H1 (cell line): ENCODE data around the gene L3MBTL4. TPM values are rescaled to one million over a fixed set of nuclear protein-coding genes. Genes with fewer than 3 reads are reported as not detected.

Experiments
- CTCF ChIA-PET: fragments of 300-600 bp; sonication (Branson Sonifier 250); formaldehyde crosslinking; loops from one replicate; lab custom pipeline; 2021; ENCODE audit not compliant: partially characterized antibody; lab: Charles Lee
- POLR2A ChIA-PET: fragments of 300-600 bp; sonication (Branson Sonifier 250); formaldehyde crosslinking; loops from one replicate; lab custom pipeline; 2021; ENCODE audit warnings: inconsistent platforms; ENCODE audit not compliant: partially characterized antibody; lab: Charles Lee
- DNase-seq, 2 experiments: peaks; one replicate each; pipeline versions ENCODE4 v3.0.0 to v3.0.0-alpha.2; 2010 to 2022; ENCODE audit warnings: low spot score in 2 of 2, low read depth in 1 of 2, mixed read lengths in 1 of 2
- FAIRE-seq: peaks from 2 replicates; lab custom pipeline; 2011; peaks lifted over from hg19 to GRCh38; lab: Jason Lieb, UNC
- H2AFZ ChIP-seq: 2 replicates; pipeline ENCODE4 v1.8.1; 2012; ENCODE audit warnings: low read length, inconsistent platforms
- H2AK5ac ChIP-seq: 2 replicates; pipeline ENCODE4 v1.6.1; 2013; ENCODE audit warnings: low read depth, low read length
- H2BK120ac ChIP-seq: replicated peaks from 2 replicates; pipeline ENCODE3; 2013; ENCODE audit warnings: low read depth, low read length, inconsistent platforms
- H2BK12ac ChIP-seq: 2 replicates; pipeline ENCODE4 v1.6.1; 2013; ENCODE audit warnings: low read depth, low read length
- H2BK15ac ChIP-seq: 2 replicates; pipeline ENCODE4 v1.6.1; 2013; ENCODE audit warnings: low read length
- H2BK20ac ChIP-seq: 2 replicates; pipeline ENCODE4 v1.6.1; 2013; ENCODE audit warnings: low read length
- H2BK5ac ChIP-seq: 2 replicates; pipeline ENCODE4 v1.6.1; 2013; ENCODE audit warnings: low read depth, low read length
- H3K14ac ChIP-seq: 2 replicates; pipeline ENCODE4 v1.6.1; 2013; ENCODE audit warnings: inconsistent platforms; ENCODE audit not compliant: insufficient read length
- H3K18ac ChIP-seq: 2 replicates; pipeline ENCODE4 v1.6.1; 2013; ENCODE audit warnings: low read length; ENCODE audit errors: extremely low read depth
- H3K23ac ChIP-seq: 2 replicates; pipeline ENCODE4 v1.6.1; 2013; ENCODE audit warnings: inconsistent platforms; ENCODE audit not compliant: insufficient read length
- H3K23me2 ChIP-seq: 2 replicates; pipeline ENCODE4 v1.6.1; 2013; ENCODE audit warnings: low read depth, low read length
- H3K27ac ChIP-seq: 2 replicates; pipeline ENCODE4 v1.6.1; 2011; ENCODE audit warnings: low read depth, low read length, inconsistent platforms
- H3K27me3 ChIP-seq, 4 experiments: replicated peaks in 1 of 4; 1 replicate in 1 of 4; 2 replicates in 3 of 4; pipeline versions ENCODE4 v1.6.1 to v1.8.1; 2011 to 2013; ENCODE audit warnings: low read length in 3 of 4, mild to moderate bottlenecking in 3 of 4, inconsistent platforms in 2 of 4, mixed read lengths in 2 of 4, moderate library complexity in 1 of 4; ENCODE audit not compliant: control insufficient read depth in 3 of 4, insufficient read depth in 3 of 4; ENCODE audit errors: extremely low read depth in 1 of 4
- H3K36me3 ChIP-seq, 4 experiments: 2 replicates each; pipeline versions ENCODE4 v1.6.1 to v1.8.1; 2011 to 2013; ENCODE audit warnings: mild to moderate bottlenecking in 4 of 4, low read length in 3 of 4, moderate library complexity in 2 of 4, control low read depth in 1 of 4, inconsistent platforms in 1 of 4; ENCODE audit not compliant: insufficient read depth in 4 of 4, control insufficient read depth in 2 of 4
- H3K4ac ChIP-seq: replicated peaks from 2 replicates; pipeline ENCODE3; 2013; ENCODE audit warnings: low read length, low read depth, mixed read lengths, inconsistent platforms; ENCODE audit not compliant: insufficient read length
- H3K4me1 ChIP-seq, 4 experiments: replicated peaks in 1 of 4; 1 replicate in 1 of 4; 2 replicates in 3 of 4; pipeline versions ENCODE4 v1.6.1 to v1.8.1; 2011 to 2013; ENCODE audit warnings: low read length in 3 of 4, inconsistent platforms in 2 of 4, mixed read lengths in 1 of 4; ENCODE audit not compliant: insufficient read depth in 4 of 4, control insufficient read depth in 3 of 4
- H3K4me2 ChIP-seq, 2 experiments: 2 replicates each; pipeline versions ENCODE4 v1.6.1 to v1.8.1; 2011 to 2013; ENCODE audit warnings: low read depth in 2 of 2, low read length in 2 of 2, control low read depth in 1 of 2, inconsistent platforms in 1 of 2, mild to moderate bottlenecking in 1 of 2; ENCODE audit not compliant: insufficient read depth in 1 of 2
- H3K4me3 ChIP-seq, 4 experiments: fragments of 200-600, 300-600 bp in 1 of 4; sonication (generic), shearing (Covaris generic), sonication (Bioruptor Twin) in 1 of 4; 2 replicates each; pipeline versions ENCODE4 v1.5.1 to v1.8.1; 2011 to 2016; ENCODE audit warnings: low read length in 4 of 4, low read depth in 3 of 4, control low read depth in 2 of 4, inconsistent platforms in 2 of 4, mild to moderate bottlenecking in 2 of 4, mixed read lengths in 1 of 4, moderate library complexity in 1 of 4; ENCODE audit not compliant: insufficient read depth in 2 of 4; ENCODE audit errors: extremely low read depth in 1 of 4
- H3K56ac ChIP-seq: replicated peaks from 2 replicates; pipeline ENCODE3; 2013; ENCODE audit warnings: low read depth, mild to moderate bottlenecking, mixed read lengths, low read length, inconsistent platforms; ENCODE audit not compliant: insufficient read length
- H3K79me1 ChIP-seq: 2 replicates; pipeline ENCODE4 v1.6.1; 2013; ENCODE audit warnings: low read depth, low read length, control low read depth
- H3K79me2 ChIP-seq, 2 experiments: 2 replicates each; pipeline versions ENCODE4 v1.6.1 to v1.8.1; 2012 to 2013; ENCODE audit warnings: low read length in 2 of 2, mild to moderate bottlenecking in 2 of 2, inconsistent platforms in 1 of 2; ENCODE audit not compliant: insufficient read depth in 2 of 2, control insufficient read depth in 1 of 2
- H3K9ac ChIP-seq, 4 experiments: replicated peaks in 1 of 4; 1 replicate in 1 of 4; 2 replicates in 3 of 4; pipeline versions ENCODE4 v1.6.1 to v1.8.1; 2011 to 2013; ENCODE audit warnings: low read depth in 3 of 4, low read length in 3 of 4, control low read depth in 2 of 4, mild to moderate bottlenecking in 2 of 4, moderate library complexity in 2 of 4, inconsistent platforms in 1 of 4; ENCODE audit errors: extremely low read depth in 1 of 4
- H3K9me3 ChIP-seq, 2 experiments: 2 replicates each; pipeline versions ENCODE4 v1.6.1 to v1.8.1; 2012 to 2013; ENCODE audit warnings: mild to moderate bottlenecking in 2 of 2, moderate library complexity in 2 of 2, control low read depth in 1 of 2, inconsistent platforms in 1 of 2, low read depth in 1 of 2, low read length in 1 of 2, mixed read lengths in 1 of 2; ENCODE audit not compliant: insufficient read depth in 2 of 2
- H4K20me1 ChIP-seq, 2 experiments: replicated peaks in 1 of 2; 2 replicates each; pipeline versions ENCODE3 to v1.8.1; 2011 to 2013; ENCODE audit warnings: inconsistent platforms in 2 of 2, low read length in 2 of 2, mild to moderate bottlenecking in 1 of 2; ENCODE audit not compliant: insufficient read depth in 2 of 2, control insufficient read depth in 1 of 2
- H4K5ac ChIP-seq: 2 replicates; pipeline ENCODE4 v1.6.1; 2013; ENCODE audit warnings: low read length, low read depth, mixed read lengths, inconsistent platforms; ENCODE audit not compliant: insufficient read length
- H4K8ac ChIP-seq: 2 replicates; pipeline ENCODE4 v1.8.0; 2013; ENCODE audit warnings: mild to moderate bottlenecking, moderate library complexity, low read length, inconsistent platforms; ENCODE audit not compliant: insufficient read depth; ENCODE audit errors: extremely low read depth
- H4K91ac ChIP-seq: replicated peaks from 2 replicates; pipeline ENCODE3; 2013; ENCODE audit warnings: low read length, mixed read lengths, inconsistent platforms; ENCODE audit not compliant: insufficient read length
- EGR1 ChIP-seq: IDR thresholded peaks from 2 replicates; pipeline ENCODE4 v1.6.1; 2011; ENCODE audit warnings: low read depth, low read length, borderline replicate concordance
- FOSL1 ChIP-seq: IDR thresholded peaks from 2 replicates; pipeline ENCODE4 v1.6.1; 2011; ENCODE audit warnings: mild to moderate bottlenecking, low read depth, low read length, moderate library complexity; ENCODE audit not compliant: insufficient read depth
- GTF2F1 ChIP-seq: IDR thresholded peaks from 2 replicates; pipeline ENCODE4 v1.6.1; 2012; ENCODE audit warnings: low read depth, low read length, improper control_type of control experiment, borderline replicate concordance
- HDAC6 ChIP-seq: IDR thresholded peaks from one replicate; pipeline ENCODE4 v1.7.1; 2012; ENCODE audit warnings: low read depth, mild to moderate bottlenecking, inconsistent platforms, low read length, moderate library complexity
- RAD21 ChIP-seq, 2 experiments: IDR thresholded peaks in 1 of 2; conservative IDR thresholded peaks in 1 of 2; 2 replicates each; pipeline ENCODE4 v1.6.1; 2011; ENCODE audit warnings: low read depth in 2 of 2, low read length in 2 of 2, improper control_type of control experiment in 1 of 2, inconsistent platforms in 1 of 2, mild to moderate bottlenecking in 1 of 2, moderate library complexity in 1 of 2
- RNF2 ChIP-seq: fragments of 200-900, 300-1000 bp; sonication (generic); IDR thresholded peaks from 2 replicates; pipeline ENCODE4 v1.7.1; 2016; ENCODE audit warnings: borderline replicate concordance, low read depth, mild to moderate bottlenecking, antibody characterized with exemption, low read length; ENCODE audit not compliant: poor library complexity, severe bottlenecking; ENCODE audit errors: missing control alignments
- SAP30 ChIP-seq: fragments of 300-600 bp; sonication (generic); IDR thresholded peaks from 2 replicates; pipeline ENCODE4 v1.7.1; 2012; ENCODE audit warnings: low read length, moderate library complexity, mild to moderate bottlenecking, inconsistent platforms; ENCODE audit not compliant: insufficient read depth, insufficient replicate concordance
- SIRT6 ChIP-seq: IDR thresholded peaks from one replicate; pipeline ENCODE4 v1.7.1; 2012; ENCODE audit warnings: low read length, inconsistent platforms
- WGBS, 2 experiments: shearing (Covaris generic) in 1 of 2; methylation state at CpG; one replicate each; pipeline versions ENCODE4 v1.1.6 to v1.1.7; 2013 to 2015; ENCODE audit warnings: low lambda C conversion rate in 2 of 2, mixed read lengths in 2 of 2, inconsistent platforms in 1 of 2, low coverage in 1 of 2, missing lambda C conversion rate in 1 of 2; ENCODE audit not compliant: insufficient replicate concordance in 2 of 2, insufficient coverage in 1 of 2, insufficient read length in 1 of 2; ENCODE audit errors: extremely low coverage in 1 of 2, missing lambda C conversion rate in 1 of 2; 5-methylcytosine and 5-hydroxymethylcytosine counted together
- polyA plus RNA-seq, 7 experiments: library from polyadenylated mRNA; depleted of rRNA in 3 of 7; stranded (reverse) in 5 of 7; unstranded in 2 of 7; fragments of >200 nt in 5 of 7; fragments of 200-250 nt in 2 of 7; gene quantifications; 1 replicate in 5 of 7; 2 replicates in 1 of 7; 4 replicates in 1 of 7; pipeline versions ENCODE4 v1.2.1 to v1.2.3, GENCODE V29; 2011 to 2013; ENCODE audit warnings: missing spikeins in 2 of 7, mixed read lengths in 2 of 7
- total RNA-seq: library from RNA; stranded (reverse); fragmentation: NEBNext Ultra II Directional; extraction: Animal tissue kit (Norgen Biotek cat#: 25700); gene quantifications from 2 replicates; pipeline ENCODE4 v1.2.1, GENCODE V29; 2021
- TF ChIP-seq, protein P1 (sequence below): IDR thresholded peaks from 2 replicates; pipeline ENCODE4 v1.6.1; 2012; ENCODE audit warnings: low read length, inconsistent platforms

Gene L3MBTL4
- total and polyA plus RNA-seq, 2 of the 8 experiments (the other 6 are each of a cell fraction or from before 2014, with no cell fraction given): 1.0 to 2.1 TPM

DNA sequence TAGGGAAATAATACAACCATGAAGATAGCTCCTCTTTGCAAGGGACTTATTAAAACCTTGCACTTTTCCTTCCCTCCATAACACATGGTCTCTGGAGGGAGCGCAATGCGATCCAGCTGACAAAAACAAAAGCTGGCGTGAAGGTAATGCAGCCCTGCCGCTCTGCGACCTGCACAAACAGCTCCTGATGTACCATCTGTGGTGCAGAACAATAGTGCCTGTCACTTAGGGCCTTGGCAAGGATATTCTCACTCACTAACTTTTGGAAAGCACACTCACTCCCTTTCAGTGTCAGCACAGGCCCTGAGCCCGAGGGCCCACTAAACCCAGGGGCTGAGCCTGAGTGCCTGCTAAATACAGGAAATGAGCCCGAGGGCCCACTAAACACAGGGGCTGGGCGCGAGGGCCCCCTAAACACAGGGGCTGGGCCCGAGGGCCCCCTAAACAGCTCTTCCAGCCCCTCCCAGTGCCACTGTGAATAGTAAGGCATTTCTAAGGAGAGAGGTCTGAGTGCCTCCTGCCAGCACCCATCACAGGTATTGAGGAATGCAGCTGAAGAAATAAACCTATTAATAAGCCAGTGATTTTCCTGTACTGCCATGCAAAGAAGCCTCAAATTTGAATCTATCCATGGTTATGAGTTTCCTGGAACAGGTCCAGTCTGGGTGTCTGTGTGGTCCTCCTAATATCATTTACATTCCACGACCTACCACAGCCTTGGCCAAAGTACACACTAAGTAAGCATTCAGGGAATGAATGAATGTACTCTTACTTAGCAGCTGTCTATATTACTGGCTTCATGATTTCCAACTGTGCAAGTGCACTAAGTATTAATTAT lies 9.3 kb downstream of the L3MBTL4 start:
- Histone ChIP-seq H2AFZ (no peak overlapping the region), H2BK20ac (no peak overlapping the region), H4K91ac (no peak overlapping the region), H3K23me2 (no peaks in the 10 kb centered on the region), H3K56ac (no peak overlapping the region), H2BK5ac (no peak overlapping the region), H3K4me1 (peaks cover 0 to 6% (median 0%) of the 10 kb centered on the region in 4 experiments; a peak in 2 of 7 replicates), H3K79me1 (no peaks in the 10 kb centered on the region), H3K9me3 (no peaks in the 10 kb centered on the region), H3K9ac (no peak overlapping the region), H3K18ac (no peak overlapping the region; the same call in 1 of the 2 replicates), H4K5ac (no peak overlapping the region), H4K8ac (no peak overlapping the region), H2BK12ac (no peak overlapping the region), H3K23ac (no peak overlapping the region), H2BK15ac (no peak overlapping the region), H3K4ac (no peak overlapping the region), H3K36me3 (no peaks in the 10 kb centered on the region), H3K79me2 (no peaks in the 10 kb centered on the region), H3K14ac (no peak overlapping the region), H3K27ac (no peak overlapping the region), H2AK5ac (no peak overlapping the region), H4K20me1 (no peaks in the 10 kb centered on the region), H3K4me2 (no peak overlapping the region), H2BK120ac (no peak overlapping the region), H3K27me3 (no peaks in the 10 kb centered on the region), H3K4me3 (no peak overlapping the region)
- 79% methylated on average over 11 of the region's 11 CpGs; no CpG with 5 or more reads in 1 of the 2 experiments for WGBS, 2 experiments
- CTCF ChIA-PET: interaction anchor here (0.6 to 2.2 kb wide), 8 partner anchors 17 to 526 kb away, joined by 3 to 6 read pairs (median 3); no protein-coding TSS in a partner anchor
- POLR2A ChIA-PET: interaction anchor here (0.6 kb wide), 2 partner anchors 14 to 482 kb away, joined by 3 read pairs; no protein-coding TSS in a partner anchor
- no peak for DNase-seq
- no peak for FAIRE-seq
- no peak for TF ChIP-seq RAD21 (IDR thresholded peaks at IDR 0.05 in 1 of 2, conservative IDR thresholded peaks at IDR 0.05 in 1 of 2; ENCODE audit: low read depth in 2 of 2, low read length in 2 of 2)
- TF ChIP-seq RNF2: no peak
- no peak for TF ChIP-seq EGR1
- TF ChIP-seq, protein P1, sequence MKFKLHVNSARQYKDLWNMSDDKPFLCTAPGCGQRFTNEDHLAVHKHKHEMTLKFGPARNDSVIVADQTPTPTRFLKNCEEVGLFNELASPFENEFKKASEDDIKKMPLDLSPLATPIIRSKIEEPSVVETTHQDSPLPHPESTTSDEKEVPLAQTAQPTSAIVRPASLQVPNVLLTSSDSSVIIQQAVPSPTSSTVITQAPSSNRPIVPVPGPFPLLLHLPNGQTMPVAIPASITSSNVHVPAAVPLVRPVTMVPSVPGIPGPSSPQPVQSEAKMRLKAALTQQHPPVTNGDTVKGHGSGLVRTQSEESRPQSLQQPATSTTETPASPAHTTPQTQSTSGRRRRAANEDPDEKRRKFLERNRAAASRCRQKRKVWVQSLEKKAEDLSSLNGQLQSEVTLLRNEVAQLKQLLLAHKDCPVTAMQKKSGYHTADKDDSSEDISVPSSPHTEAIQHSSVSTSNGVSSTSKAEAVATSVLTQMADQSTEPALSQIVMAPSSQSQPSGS: no peak
- no peak for TF ChIP-seq GTF2F1
- TF ChIP-seq SIRT6: no peak
- TF ChIP-seq FOSL1: no peak
- TF ChIP-seq SAP30: no peak
- TF ChIP-seq HDAC6: no peak
